HepG2 (cell line): ENCODE results near the gene HEATR5B. TPM values are rescaled to one million over a fixed set of nuclear protein-coding genes. Genes with fewer than 3 reads are reported as not detected.
A peak's percentile ranks its signal among the peaks of the same experiment; 100 is the strongest.

Experiments
- ATAC-seq: fragments of 200-7000 bp; cut with Tn5 transposase; 3 replicates; pipeline ENCODE4 v1.9.1; 2020; ENCODE audit warnings: mild to moderate bottlenecking, moderate library complexity
- BruUV-seq: library from RNA; stranded (reverse); fragments of 400-500 nt; replicated peaks from 2 replicates; lab custom pipeline; 2021; lab: Mats Ljungman, UMichigan
- CTCF ChIA-PET: fragments of 300-600 bp; formaldehyde crosslinking; extraction: SDS; loops from one replicate; lab custom pipeline; 2021; ENCODE audit warnings: low total read pairs, inconsistent platforms, low intra/inter-chr PET ratio; lab: Yijun Ruan, JAX
- POLR2A ChIA-PET: fragments of 350-600 bp; sonication (Branson Sonifier 250); formaldehyde crosslinking; loops from one replicate; lab custom pipeline; 2020; ENCODE audit warnings: antibody characterized with exemption, inconsistent platforms; lab: Yijun Ruan, JAX
- DNase-seq: peaks from one replicate; pipeline ENCODE4 v3.0.0-alpha.2; 2015; ENCODE audit warnings: low spot score
- FAIRE-seq: peaks from 3 replicates; lab custom pipeline; 2011; peaks lifted over from hg19 to GRCh38; lab: Jason Lieb, UNC
- H2AFZ ChIP-seq: one replicate; pipeline ENCODE4 v1.6.1; 2011; ENCODE audit warnings: low read length, inconsistent platforms
- H3K27ac ChIP-seq: fragments of 300-600 bp; 3 replicates; pipeline ENCODE4 v1.8.0; 2011; ENCODE audit warnings: mixed run types, mild to moderate bottlenecking, mixed read lengths, low read length, inconsistent platforms; ENCODE audit not compliant: insufficient read depth; ENCODE audit errors: extremely low read length
- H3K27me3 ChIP-seq, 2 experiments: fragments of 200-600 bp in 1 of 2; 2 replicates in 1 of 2; 3 replicates in 1 of 2; pipeline versions ENCODE4 v1.6.0 to v1.8.0; 2011; ENCODE audit warnings: low read length in 2 of 2, mild to moderate bottlenecking in 2 of 2, moderate library complexity in 2 of 2, inconsistent platforms in 1 of 2; ENCODE audit not compliant: insufficient read depth in 2 of 2, control insufficient read depth in 1 of 2
- H3K36me3 ChIP-seq, 2 experiments: fragments of 200-600 bp in 1 of 2; replicated peaks in 1 of 2; 2 replicates in 1 of 2; 3 replicates in 1 of 2; pipeline versions ENCODE4 v1.5.1 to v1.8.0; 2011; ENCODE audit warnings: low read length in 2 of 2, inconsistent platforms in 1 of 2; ENCODE audit not compliant: insufficient read depth in 2 of 2, control insufficient read depth in 1 of 2
- H3K4me1 ChIP-seq: 2 replicates; pipeline ENCODE4 v1.5.1; 2012; ENCODE audit warnings: low read length, inconsistent platforms; ENCODE audit not compliant: insufficient read depth
- H3K4me2 ChIP-seq: 2 replicates; pipeline ENCODE4 v1.6.0; 2011; ENCODE audit warnings: low read depth, low read length, inconsistent platforms
- H3K4me3 ChIP-seq, 3 experiments: fragments of 200-600 bp in 1 of 3; sonication (generic), shearing (Covaris generic) in 1 of 3; replicated peaks in 1 of 3; 2 replicates each; pipeline ENCODE4 v1.5.1; 2011 to 2016; ENCODE audit warnings: low read length in 3 of 3, inconsistent platforms in 2 of 3, low read depth in 2 of 3, mild to moderate bottlenecking in 2 of 3, control low read depth in 1 of 3, mixed read lengths in 1 of 3; ENCODE audit not compliant: insufficient read depth in 1 of 3
- H3K79me2 ChIP-seq: one replicate; pipeline ENCODE4 v1.6.1; 2011; ENCODE audit warnings: low read length, inconsistent platforms; ENCODE audit not compliant: insufficient read depth
- H3K9ac ChIP-seq: 2 replicates; pipeline ENCODE4 v1.6.0; 2011; ENCODE audit warnings: mild to moderate bottlenecking, low read depth, low read length, inconsistent platforms; ENCODE audit not compliant: insufficient read depth
- H3K9me3 ChIP-seq: 2 replicates; pipeline ENCODE4 v1.5.1; 2012; ENCODE audit warnings: mild to moderate bottlenecking, low read length
- H4K20me1 ChIP-seq: 2 replicates; pipeline ENCODE4 v1.6.0; 2011; ENCODE audit warnings: inconsistent platforms, mild to moderate bottlenecking, low read length, moderate library complexity; ENCODE audit not compliant: insufficient read depth
- GATAD2A ChIP-seq: IDR thresholded peaks from 2 replicates; pipeline ENCODE4 v1.6.1; 2016
- GZF1 ChIP-seq: sonication (generic); formaldehyde crosslinking; IDR thresholded peaks from 2 replicates; pipeline ENCODE4 v1.5.1; 2020; ENCODE audit warnings: mild to moderate bottlenecking, missing genetic modification reagents
- KAT8 ChIP-seq: IDR thresholded peaks from 2 replicates; pipeline ENCODE4 v1.6.1; 2016; ENCODE audit warnings: missing genetic modification reagents, missing compliant biosample characterization
- KMT2B ChIP-seq: IDR thresholded peaks from 2 replicates; pipeline ENCODE4 v1.6.1; 2016; ENCODE audit warnings: missing genetic modification reagents, missing compliant biosample characterization
- NONO ChIP-seq, 2 experiments: fragments of 450-650 bp in 1 of 2; sonication (generic) in 1 of 2; formaldehyde crosslinking in 1 of 2; IDR thresholded peaks in 1 of 2; conservative IDR thresholded peaks in 1 of 2; 2 replicates each; pipeline versions ENCODE4 v1.6.1 to v1.8.0; 2017 to 2022; ENCODE audit warnings: mild to moderate bottlenecking in 1 of 2, missing genetic modification reagents in 1 of 2, moderate library complexity in 1 of 2
- SMARCE1 ChIP-seq: fragments of 450-650 bp; IDR thresholded peaks from 2 replicates; pipeline ENCODE4 v1.6.1; 2017; ENCODE audit warnings: borderline replicate concordance
- SRF ChIP-seq: IDR thresholded peaks from 2 replicates; pipeline ENCODE4 v1.6.1; 2011; ENCODE audit warnings: mild to moderate bottlenecking, low read depth, low read length, moderate library complexity
- ZNF276 ChIP-seq: sonication (generic); formaldehyde crosslinking; IDR thresholded peaks from 2 replicates; pipeline ENCODE4 v1.4.0; 2020; ENCODE audit warnings: mild to moderate bottlenecking, low read depth, missing genetic modification reagents
- ZNF350 ChIP-seq: sonication (generic); formaldehyde crosslinking; IDR thresholded peaks from 2 replicates; pipeline ENCODE4 v1.4.0; 2020; ENCODE audit warnings: mild to moderate bottlenecking, low read depth, missing genetic modification reagents, borderline replicate concordance
- ZNF558 ChIP-seq: sonication (generic); formaldehyde crosslinking; IDR thresholded peaks from 2 replicates; pipeline ENCODE4 v1.9.0; 2022; ENCODE audit warnings: mild to moderate bottlenecking, missing genetic modification reagents, borderline replicate concordance
- ZNF574 ChIP-seq: sonication (generic); formaldehyde crosslinking; IDR thresholded peaks from 2 replicates; pipeline ENCODE4 v1.4.0; 2020; ENCODE audit warnings: missing genetic modification reagents
- ZNF670 ChIP-seq: sonication (generic); formaldehyde crosslinking; IDR thresholded peaks from 2 replicates; pipeline ENCODE4 v1.8.0; 2022; ENCODE audit warnings: mild to moderate bottlenecking, missing genetic modification reagents, borderline replicate concordance
- WGBS: methylation state at CpG from one replicate; pipeline ENCODE4 v1.1.6; 2017; ENCODE audit warnings: low lambda C conversion rate; 5-methylcytosine and 5-hydroxymethylcytosine counted together
- in situ Hi-C: cut with HindIII; loops from 2 replicates; pipeline ENCODE4 v1.10.0; 2017; ENCODE audit warnings: low pct_unique_long_range_greater_than_20kb; ENCODE audit not compliant: extremely low pct_ligation_motif_present
- intact Hi-C: fragments of 100-400 bp; cut with micrococcal nuclease; formaldehyde crosslinking; loops from one replicate; pipeline ENCODE4 v1.10.0; 2022; ENCODE audit not compliant: unreplicated experiment
- polyA plus RNA-seq, 8 experiments: library from polyadenylated mRNA; depleted of rRNA in 3 of 8; stranded (reverse) in 7 of 8; unstranded in 1 of 8; fragments of >200 nt; fragmentation: Illumina TruSeq in 4 of 8; extraction: Trizol in 4 of 8; gene quantifications; 2 replicates each; pipeline versions ENCODE4 v1.2.1 to v1.2.3, GENCODE V29; 2011 to 2016; ENCODE audit warnings: low read depth in 4 of 8, missing spikeins in 1 of 8, mixed read lengths in 1 of 8; ENCODE audit not compliant: insufficient read depth in 1 of 8
- total RNA-seq, 5 experiments: library from RNA; depleted of rRNA; stranded (reverse); fragments of >200 nt; fragmentation: Illumina TruSeq; extraction: Trizol; gene quantifications; 2 replicates each; pipeline ENCODE4 v1.2.3, GENCODE V29; 2016; ENCODE audit warnings: low read depth in 1 of 5
- TF ChIP-seq, protein P1 (sequence below): sonication (generic); formaldehyde crosslinking; IDR thresholded peaks from 2 replicates; pipeline ENCODE4 v1.5.0; 2020; ENCODE audit warnings: missing genetic modification reagents

HEATR5B gene
- total and polyA plus RNA-seq, 2 of the 13 experiments (the other 11 are each of a cell fraction or from before 2014, with no cell fraction given): 12.7 to 16.3 TPM

- POLR2A ChIA-PET: interaction anchor here (1.2 kb wide), 1 partner anchor 10 kb away, joined by 3 read pairs; no protein-coding TSS in a partner anchor
- Histone ChIP-seq H3K9me3 (no peaks in the 10 kb centered on the region), H3K9ac (peak overlapping the region; percentile 76), H3K27me3 (no peaks in the 10 kb centered on the region; a peak in 1 of 5 replicates), H3K4me2 (peak overlapping the region; percentile 98), H3K36me3 (no peaks in the 10 kb centered on the region), H3K4me3 (peak overlapping the region; percentile 88 to 100 (median 97)), H2AFZ (no peak overlapping the region), H3K4me1 (peaks cover 41% of the 10 kb centered on the region), H3K27ac (peak overlapping the region; percentile 64), H4K20me1 (no peaks in the 10 kb centered on the region), H3K79me2 (peaks cover 26% of the 10 kb centered on the region)
- WGBS: 1% methylated on average over 26 of the region's 42 CpGs
- CTCF ChIA-PET: no interaction called here
- no peak for DNase-seq
- ATAC-seq: peak; percentile 40
- BruUV-seq: no TSS peak
- in situ Hi-C loops: no loop called here
- FAIRE-seq: no peak
- intact Hi-C loops: loop anchor here (2.0 to 5.0 kb wide), 2 partner anchors 39 to 116 kb away; partner anchors contain the start of genes GPATCH11 and HEATR5B
- TF ChIP-seq ZNF558 (CRISPR knock-in tag) (no peak), KAT8 (CRISPR knock-in tag) (no peak), NONO (IDR thresholded peaks at IDR 0.05) (no peak), NONO (CRISPR knock-in tag; conservative IDR thresholded peaks at IDR 0.05) (no peak), ZNF670 (CRISPR knock-in tag) (peak; percentile 91), KMT2B (CRISPR knock-in tag) (no peak), GZF1 (no peak), ZNF574 (CRISPR knock-in tag) (no peak), SMARCE1 (no peak), ZNF350 (CRISPR knock-in tag) (peak; percentile 26; the same call in 1 of the 2 replicates), ZNF276 (CRISPR knock-in tag) (no peak), SRF (no peak), GATAD2A (no peak)
- TF ChIP-seq, protein P1, sequence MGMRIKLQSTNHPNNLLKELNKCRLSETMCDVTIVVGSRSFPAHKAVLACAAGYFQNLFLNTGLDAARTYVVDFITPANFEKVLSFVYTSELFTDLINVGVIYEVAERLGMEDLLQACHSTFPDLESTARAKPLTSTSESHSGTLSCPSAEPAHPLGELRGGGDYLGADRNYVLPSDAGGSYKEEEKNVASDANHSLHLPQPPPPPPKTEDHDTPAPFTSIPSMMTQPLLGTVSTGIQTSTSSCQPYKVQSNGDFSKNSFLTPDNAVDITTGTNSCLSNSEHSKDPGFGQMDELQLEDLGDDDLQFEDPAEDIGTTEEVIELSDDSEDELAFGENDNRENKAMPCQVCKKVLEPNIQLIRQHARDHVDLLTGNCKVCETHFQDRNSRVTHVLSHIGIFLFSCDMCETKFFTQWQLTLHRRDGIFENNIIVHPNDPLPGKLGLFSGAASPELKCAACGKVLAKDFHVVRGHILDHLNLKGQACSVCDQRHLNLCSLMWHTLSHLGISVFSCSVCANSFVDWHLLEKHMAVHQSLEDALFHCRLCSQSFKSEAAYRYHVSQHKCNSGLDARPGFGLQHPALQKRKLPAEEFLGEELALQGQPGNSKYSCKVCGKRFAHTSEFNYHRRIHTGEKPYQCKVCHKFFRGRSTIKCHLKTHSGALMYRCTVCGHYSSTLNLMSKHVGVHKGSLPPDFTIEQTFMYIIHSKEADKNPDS: 0 out of 2 replicates have a peak, but pooled peaks have one; percentile 37
These were observed 118.3 kb downstream of the HEATR5B start for GRCh38 chr2:36965751-36966369.
